Measurements from ENCODE around the gene BDKRB2.

Gene BDKRB2

GRCh38 chr14:96198430-96199130 lies 6.1 kb upstream of the BDKRB2 start:
- DNase-seq (ENCODE audit: low read depth in 2 of 2): no peak

GRCh38 chr14:96201157-96201556 lies 3.5 kb upstream of the BDKRB2 start:
- no peak for DNase-seq (ENCODE audit: low read depth in 2 of 2)

GRCh38 chr14:96201965-96202364 lies 2.7 kb upstream of the BDKRB2 start:
- DNase-seq (ENCODE audit: low read depth in 2 of 2): no peak

- DNase-seq (ENCODE audit: low read depth in 2 of 2): no peak
These were observed 2.1 kb upstream of the BDKRB2 start for GRCh38 chr14:96202441-96203094.

DNA sequence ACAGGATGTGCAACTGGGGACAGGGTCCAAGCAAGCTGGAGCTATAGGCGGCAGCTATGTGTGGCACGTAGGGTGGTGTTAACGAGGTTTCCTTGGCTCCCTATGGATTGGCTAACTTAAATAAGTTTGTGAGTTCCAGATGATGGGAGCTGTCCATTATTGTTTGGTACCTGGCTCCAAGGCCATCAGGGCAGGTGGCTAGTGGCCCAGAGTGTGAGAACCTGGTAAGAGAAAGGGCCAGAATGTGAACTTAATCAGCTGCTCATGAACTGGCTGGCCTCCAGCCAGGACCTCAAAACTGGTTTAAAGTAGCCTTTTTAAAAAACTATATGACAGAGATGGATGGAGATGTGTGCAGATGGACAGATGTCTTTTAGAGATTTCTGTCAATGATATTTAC lies 1.5 kb upstream of the BDKRB2 start:
- no peak for DNase-seq (ENCODE audit: low read depth in 2 of 2)

DNA sequence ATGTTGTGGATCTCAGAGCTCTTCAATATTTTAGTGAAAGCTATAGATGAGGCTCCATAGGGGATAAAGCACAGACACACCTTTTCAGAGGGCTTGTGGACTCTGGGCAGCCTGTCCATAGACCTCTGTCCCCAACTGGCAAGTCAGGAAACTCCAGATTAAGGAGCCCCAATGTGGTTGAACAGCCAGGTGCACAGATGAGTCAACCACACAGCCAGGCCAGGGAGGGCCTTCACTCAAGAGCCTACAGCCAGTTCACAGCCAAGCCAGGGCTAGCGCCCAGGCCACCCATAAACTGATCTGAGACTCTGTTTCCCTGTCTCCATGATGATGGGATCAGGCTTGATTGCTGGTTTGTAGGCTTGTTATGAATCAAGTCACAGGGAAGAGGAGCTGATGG lies 1.0 kb upstream of the BDKRB2 start:
- no peak for DNase-seq (ENCODE audit: low read depth in 2 of 2)

DNA sequence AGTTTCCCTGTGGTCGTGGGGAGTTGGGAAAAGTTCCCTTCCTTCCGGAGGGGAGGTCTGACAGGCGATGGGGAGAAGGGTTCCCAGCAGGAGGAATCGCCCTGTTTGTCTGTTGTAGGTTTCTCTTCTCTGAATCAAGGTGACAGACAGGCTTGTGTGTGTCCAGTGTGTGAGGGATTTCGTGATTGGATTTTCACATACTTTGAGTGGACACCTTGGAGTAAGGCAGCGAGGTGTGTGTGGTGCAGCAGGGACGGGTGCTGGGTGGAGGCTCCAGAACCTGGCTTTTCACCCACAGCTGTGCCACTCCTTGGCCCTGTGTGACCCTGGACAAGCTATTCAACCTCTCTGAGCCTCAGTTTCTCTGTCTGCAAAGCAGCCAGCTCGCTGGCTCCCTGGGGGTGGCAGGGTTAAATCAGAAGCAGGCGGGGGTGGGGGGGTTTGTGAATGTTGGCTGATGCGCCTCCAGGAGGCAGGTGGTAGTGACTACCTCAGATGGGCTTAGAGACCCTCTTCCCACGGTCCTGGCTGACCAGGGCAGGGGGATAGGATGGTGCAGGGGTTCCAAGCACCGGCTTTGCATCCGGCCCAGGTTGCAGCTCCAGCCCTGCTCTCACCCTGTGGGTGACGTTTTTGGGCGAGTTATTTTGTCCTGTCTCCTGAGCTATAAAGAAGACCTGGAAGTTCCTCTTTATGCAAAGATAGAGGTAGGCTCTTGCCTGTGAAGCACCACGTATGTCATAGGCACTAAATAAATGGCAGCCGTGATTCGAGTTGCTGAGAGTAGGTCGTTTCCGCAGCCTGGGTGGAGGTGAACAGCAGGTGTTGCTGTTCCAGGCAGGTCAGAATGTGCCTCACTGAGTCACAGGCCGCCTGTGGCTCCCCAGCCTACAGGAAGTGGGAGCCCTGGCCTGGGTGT lies 679 bp downstream of the BDKRB2 start:
- no peak for DNase-seq (ENCODE audit: low read depth in 2 of 2)

- DNase-seq (ENCODE audit: low read depth in 2 of 2): no peak
These were observed 1.3 kb downstream of the BDKRB2 start for GRCh38 chr14:96205978-96206360.

DNA sequence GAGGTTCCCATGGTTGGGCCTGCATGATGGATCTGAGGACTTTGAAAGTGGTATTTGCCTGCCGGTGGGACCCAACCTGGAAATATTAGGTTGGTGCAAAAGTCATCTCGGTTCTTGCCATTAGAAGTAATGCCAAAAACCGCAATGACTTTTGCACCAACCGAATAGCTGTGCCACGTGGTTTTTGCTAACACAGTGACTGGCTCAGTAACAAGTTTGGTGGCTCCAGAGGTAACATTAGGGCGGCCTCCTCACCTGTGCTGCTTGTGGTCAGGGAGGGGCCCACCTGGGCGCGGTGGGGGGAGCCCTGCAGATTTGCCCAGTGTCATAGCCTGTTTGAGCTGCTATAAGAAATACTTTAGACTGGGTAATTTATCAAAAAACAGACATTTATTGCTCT lies 1.8 kb downstream of the BDKRB2 start:
- no peak for DNase-seq (ENCODE audit: low read depth in 2 of 2)

DNA sequence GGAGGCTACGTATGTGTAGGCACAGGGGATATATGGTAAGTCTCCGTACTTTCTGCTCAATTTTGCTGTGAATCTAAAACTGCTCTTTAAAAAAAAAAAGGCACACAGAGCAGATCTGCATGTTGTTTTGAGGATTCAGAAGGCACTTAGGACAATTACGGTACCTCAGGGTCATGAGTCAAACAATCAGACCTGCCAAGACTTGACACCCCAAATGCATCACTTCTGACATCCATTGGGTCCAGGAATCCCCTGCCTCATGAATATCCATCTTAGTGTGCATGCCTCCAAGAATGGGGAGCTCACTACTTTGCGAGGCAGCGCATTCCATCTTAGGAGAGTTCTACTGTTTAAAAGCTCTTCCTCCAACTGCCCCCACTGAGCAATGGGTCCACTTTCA lies 3.0 kb downstream of the BDKRB2 start:
- DNase-seq (ENCODE audit: low read depth in 2 of 2): no peak

- DNase-seq (ENCODE audit: low read depth in 2 of 2): no peak
These were observed 4.1 kb downstream of the BDKRB2 start for GRCh38 chr14:96208739-96209138.

- DNase-seq (ENCODE audit: low read depth in 2 of 2): no peak
These were observed 7.5 kb downstream of the BDKRB2 start for GRCh38 chr14:96212140-96212539.

DNA sequence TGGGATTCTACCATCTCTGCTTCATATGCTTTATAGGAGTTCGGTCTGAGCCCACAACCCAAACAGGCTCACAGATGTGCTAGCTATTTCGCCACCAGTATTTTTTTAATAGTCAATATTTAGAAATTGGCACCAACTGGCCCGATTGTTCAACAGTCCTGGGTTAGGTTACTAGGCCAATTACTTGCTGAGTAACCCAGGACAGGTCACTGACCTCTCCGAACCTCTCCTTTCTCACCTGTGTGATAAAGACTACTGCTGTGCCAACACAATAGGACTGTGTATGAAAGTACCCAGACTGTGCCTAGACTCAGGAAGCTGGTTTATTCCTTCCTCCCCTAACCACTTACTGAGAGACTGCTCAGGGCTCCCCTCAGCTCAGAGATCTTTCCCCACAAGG lies 8.3 kb downstream of the BDKRB2 start:
- DNase-seq (ENCODE audit: low read depth in 2 of 2): no peak

- DNase-seq (ENCODE audit: low read depth in 2 of 2): no peak
These were observed 9.3 kb downstream of the BDKRB2 start for GRCh38 chr14:96213871-96214465.

DNA sequence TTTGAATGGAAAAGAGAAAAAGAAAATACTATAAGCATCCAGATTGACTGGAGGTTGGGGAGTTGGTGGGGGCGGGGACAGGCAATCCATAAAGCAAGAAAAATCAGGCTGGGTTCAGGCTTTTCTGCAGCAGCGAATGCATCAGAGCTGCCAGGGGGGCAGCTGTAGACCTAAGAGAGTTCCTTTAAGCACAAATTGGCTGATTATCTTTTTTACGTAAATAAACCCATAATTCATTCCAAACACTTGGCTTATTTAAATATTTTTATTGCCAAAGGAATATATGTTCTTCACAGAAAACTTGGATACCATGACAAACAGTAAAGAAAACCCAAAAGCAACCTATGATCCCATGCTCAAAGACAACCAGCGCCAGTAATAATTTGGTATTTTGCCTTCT lies 10.2 kb downstream of the BDKRB2 start:
- DNase-seq (ENCODE audit: low read depth in 2 of 2): no peak

DNA sequence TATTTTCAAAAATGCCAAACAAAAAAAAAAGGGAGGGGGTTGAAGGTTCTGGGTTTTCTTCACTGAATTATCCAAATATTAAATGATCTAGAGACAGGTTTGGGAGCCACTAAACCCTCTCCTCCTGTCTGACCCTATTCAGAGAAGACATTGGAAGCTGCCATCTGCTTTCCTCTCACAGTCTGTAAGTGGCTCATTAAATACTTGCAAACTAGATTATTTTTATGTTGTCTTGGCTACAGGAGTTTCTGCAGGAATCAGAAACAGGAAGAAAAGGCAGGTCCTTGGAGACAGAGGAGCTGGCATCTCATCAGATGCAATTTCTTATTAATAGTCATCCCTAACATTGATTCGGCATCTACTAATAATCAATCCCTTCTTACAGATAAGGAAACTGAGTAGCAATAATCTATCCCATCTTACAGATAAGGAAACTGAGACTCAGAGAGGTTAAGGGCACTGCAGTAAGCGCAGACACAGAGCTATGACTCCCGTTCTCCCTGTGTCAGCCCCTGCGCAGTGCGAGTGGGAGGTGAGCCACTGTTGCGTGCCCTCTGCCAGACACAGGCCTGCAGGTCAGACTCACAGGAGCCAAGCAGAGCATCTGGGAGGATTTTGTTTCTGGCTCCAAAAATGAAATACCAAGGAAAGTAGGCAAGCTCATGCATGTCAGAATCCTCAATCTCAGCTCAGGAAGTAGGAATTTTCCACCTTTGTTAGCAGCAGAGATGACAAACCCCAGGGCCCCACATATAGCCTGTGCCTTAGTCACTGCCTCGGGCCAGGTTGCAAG lies 11.0 kb downstream of the BDKRB2 start:
- no peak for DNase-seq (ENCODE audit: low read depth in 2 of 2)

DNA sequence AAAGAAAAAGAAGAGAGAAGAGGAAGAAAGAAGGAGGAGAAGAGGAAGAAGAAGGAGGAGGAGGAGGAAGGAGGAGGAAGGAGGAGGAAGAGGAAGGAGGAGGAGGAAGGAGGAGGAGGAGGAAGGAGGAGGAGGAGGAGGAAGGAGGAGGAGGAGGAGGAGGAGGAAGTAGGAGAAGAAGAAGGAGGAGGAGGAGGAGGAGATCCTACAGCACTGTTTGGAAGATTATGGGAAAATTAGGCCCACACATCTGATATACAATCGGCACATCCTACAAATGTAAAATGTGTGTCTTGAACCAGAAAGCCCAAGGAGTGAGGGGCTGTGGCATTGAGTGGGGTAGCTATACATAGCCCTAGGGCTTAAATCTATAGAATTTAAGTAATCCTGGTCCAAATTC lies 12.0 kb downstream of the BDKRB2 start:
- no peak for DNase-seq (ENCODE audit: low read depth in 2 of 2)

GRCh38 chr14:96217376-96217913 lies 12.8 kb downstream of the BDKRB2 start:
- no peak for DNase-seq (ENCODE audit: low read depth in 2 of 2)

DNA sequence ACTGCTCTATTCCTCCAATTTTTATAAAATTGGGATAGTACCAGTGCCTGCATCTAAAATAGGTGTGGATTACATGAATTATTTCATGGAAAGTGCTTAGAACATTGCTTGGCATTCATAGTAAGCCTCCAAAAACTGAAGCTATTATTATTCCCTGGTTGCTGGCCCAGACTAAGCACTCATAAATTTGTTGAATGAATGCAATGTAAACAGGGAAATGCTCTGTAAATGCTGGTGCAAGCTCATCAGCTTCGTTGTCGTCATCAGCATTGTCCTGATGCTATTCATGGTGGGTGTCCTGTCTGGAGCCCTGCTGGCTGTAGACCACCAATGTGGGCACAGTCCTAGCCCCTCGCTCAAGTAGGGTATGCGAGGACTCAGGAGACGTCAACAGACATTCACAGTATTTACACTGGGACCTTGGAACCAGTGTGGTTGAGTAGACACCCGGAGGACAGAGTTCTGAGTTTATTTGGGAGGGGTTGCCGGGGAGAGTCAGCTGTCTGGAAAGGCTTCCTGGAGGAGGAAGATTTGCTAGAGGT lies 16.5 kb downstream of the BDKRB2 start:
- no peak for DNase-seq (ENCODE audit: low read depth in 2 of 2)

- no peak for DNase-seq (ENCODE audit: low read depth in 2 of 2)
These were observed 17.2 kb downstream of the BDKRB2 start for GRCh38 chr14:96221841-96222240.

All from stimulated activated CD4-positive, alpha-beta T cell treated with anti-CD3 and anti-CD28 coated beads, Interleukin-1b, Interleukin-23, amount 100 ng/mL, for 4 hours (primary cell).